C4-2B (cell line): ENCODE data around the gene SIX2.
A peak's percentile ranks its signal among the peaks of the same experiment; 100 is the strongest.

Experiments
- CTCF ChIP-seq: fragments of 450-650 bp; conservative IDR thresholded peaks from 2 replicates; pipeline ENCODE4 v1.5.1; 2017; ENCODE audit warnings: mild to moderate bottlenecking
- ZFX ChIP-seq: fragments of 450-650 bp; IDR thresholded peaks from 2 replicates; pipeline ENCODE4 v1.6.1; 2017

- TF ChIP-seq CTCF (peak; percentile 74), ZFX (no peak)
Observed at GRCh38 chr2:44981714-44982108, 27.5 kb downstream of the SIX2 start.
